Stimulated activated naive CD8-positive, alpha-beta T cell treated with anti-CD3 and anti-CD28 coated beads, Interleukin-15, amount 100 ng/mL, for 72 hours (primary cell): ENCODE measurements around the gene NANOGP8.

Experiments used
- ATAC-seq: fragments of 150-1000 bp; cut with Tn5 transposase; 2 replicates; pipeline ENCODE4 v1.10.0; 2021; ENCODE audit warnings: mild to moderate bottlenecking, moderate library complexity
- DNase-seq, 2 donors: peaks; one replicate each; pipeline ENCODE4 v3.0.0; 2021 to 2022
- H3K27ac Mint-ChIP-seq, 2 donors: one replicate each; pipeline ENCODE4 v1.8.0; 2022; ENCODE audit warnings: mild to moderate bottlenecking in 2 of 2, mixed read lengths in 2 of 2, moderate library complexity in 2 of 2
- H3K27me3 Mint-ChIP-seq: one replicate; pipeline ENCODE4 v1.8.0; 2022; ENCODE audit warnings: mixed read lengths
- H3K4me1 Mint-ChIP-seq: one replicate; pipeline ENCODE4 v1.8.0; 2022; ENCODE audit warnings: mild to moderate bottlenecking, mixed read lengths
- H3K4me3 Mint-ChIP-seq, 2 donors: one replicate each; pipeline ENCODE4 v1.8.0; 2022; ENCODE audit warnings: mild to moderate bottlenecking in 2 of 2, mixed read lengths in 2 of 2, moderate library complexity in 1 of 2
- H3K9me3 Mint-ChIP-seq, 2 donors: one replicate each; pipeline ENCODE4 v1.8.0; 2022; ENCODE audit warnings: mixed read lengths in 2 of 2

The NANOGP8 gene

DNA sequence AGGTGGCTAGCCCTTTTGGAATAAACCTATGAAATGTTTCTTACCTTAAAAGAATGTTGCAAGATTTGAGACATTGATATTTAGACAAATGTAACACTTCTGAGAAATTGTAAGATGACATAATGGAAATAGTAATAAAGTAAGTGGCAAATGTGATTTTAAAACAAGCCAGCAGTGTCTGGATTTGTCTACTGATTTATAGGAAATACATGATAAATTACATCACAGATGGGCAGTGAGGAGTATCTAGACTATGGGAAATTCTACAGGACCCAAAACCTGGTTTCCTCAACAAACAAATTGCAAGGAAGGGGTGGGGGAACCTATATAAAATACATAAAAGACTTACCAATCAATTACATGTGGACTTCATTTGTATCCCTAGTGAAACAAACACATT, 37.1 kb downstream of the NANOGP8 start:
- DNase-seq (no peak), ATAC-seq (no peak)
- Mint-ChIP-seq H3K27me3 (no peaks in the 10 kb centered on the region), H3K4me3 (no peak overlapping the region), H3K27ac (no peak overlapping the region), H3K9me3 (no peaks in the 10 kb centered on the region), H3K4me1 (peaks cover 6% of the 10 kb centered on the region)

DNA sequence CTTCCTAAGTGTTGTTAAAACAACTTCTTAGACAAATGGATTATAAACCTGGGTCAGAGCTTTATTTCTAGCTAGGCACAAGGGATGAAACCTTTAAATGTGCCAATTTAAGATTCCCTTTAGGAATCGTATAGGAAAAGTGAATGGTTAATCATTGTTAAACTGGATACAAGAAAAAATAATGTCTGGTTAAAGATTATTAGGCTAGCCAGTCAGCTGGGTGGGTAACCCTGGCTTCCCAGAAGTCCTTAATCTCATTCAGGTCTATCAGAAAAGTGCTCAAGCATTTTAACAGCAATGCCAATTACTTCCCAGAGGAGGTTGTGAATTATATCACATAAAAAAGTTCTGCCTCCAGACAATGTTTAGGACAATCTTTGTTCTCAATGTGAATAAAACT, 37.6 kb downstream of the NANOGP8 start:
- Mint-ChIP-seq H3K9me3 (no peaks in the 10 kb centered on the region), H3K4me3 (no peak overlapping the region), H3K4me1 (peaks cover 6% of the 10 kb centered on the region), H3K27me3 (no peaks in the 10 kb centered on the region), H3K27ac (no peak overlapping the region)
- DNase-seq (no peak), ATAC-seq (no peak)

- DNase-seq, result no peak
- Mint-ChIP-seq H3K4me3 (no peak overlapping the region), H3K27ac (peak overlapping the region in 1 of 2 donors; percentile 88), H3K27me3 (no peaks in the 10 kb centered on the region), H3K4me1 (peaks cover 6% of the 10 kb centered on the region), H3K9me3 (no peaks in the 10 kb centered on the region)
- ATAC-seq, result no peak
Observed at GRCh38 chr15:35043373-35044095, 41.6 kb downstream of the NANOGP8 start.

DNA sequence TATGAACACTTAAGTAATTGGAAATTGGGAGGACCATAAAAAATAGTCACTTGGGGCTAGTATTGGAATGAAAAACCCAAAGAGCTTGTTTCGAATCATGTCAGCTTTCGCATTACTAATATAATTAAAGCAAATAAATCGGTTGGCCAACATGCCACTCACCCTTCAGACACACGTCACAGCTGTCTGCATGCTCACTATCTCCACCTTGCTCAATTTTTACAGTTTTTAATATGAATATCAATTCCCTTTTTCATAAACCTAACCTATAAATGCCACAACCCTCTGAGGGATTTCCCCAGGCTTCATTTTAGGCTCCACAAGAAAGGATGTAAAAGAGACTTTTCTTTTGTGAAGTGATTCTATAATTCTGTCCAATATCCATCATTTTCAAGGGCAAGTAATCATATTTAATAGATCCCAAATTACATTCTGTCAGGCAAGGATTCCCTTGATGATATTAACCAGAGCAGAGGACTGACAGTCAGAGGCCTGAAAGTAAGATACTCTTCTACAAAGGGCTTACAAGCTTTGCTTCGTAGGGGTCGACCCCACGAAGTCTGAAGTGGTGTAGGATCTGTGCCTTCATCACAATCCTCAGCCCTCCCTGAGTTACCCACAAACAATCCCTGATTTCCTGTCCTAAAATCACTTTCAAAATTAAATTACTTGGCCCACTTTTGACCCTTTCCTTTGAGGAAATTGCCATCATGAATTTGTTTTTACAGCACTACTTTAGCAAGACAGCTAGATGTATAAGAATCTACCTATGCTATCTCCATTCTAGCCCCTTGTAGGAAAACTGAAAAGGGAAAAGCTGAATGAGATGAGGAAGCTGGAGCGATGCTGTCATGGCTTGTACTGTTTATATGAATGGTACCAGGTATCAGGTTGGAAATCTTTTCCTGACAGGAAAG, 44.5 kb downstream of the NANOGP8 start:
- Mint-ChIP-seq H3K4me1 (peaks cover 6% of the 10 kb centered on the region), H3K4me3 (no peak overlapping the region), H3K9me3 (no peaks in the 10 kb centered on the region), H3K27me3 (no peaks in the 10 kb centered on the region), H3K27ac (no peak overlapping the region)
- no peak for DNase-seq
- ATAC-seq, result no peak

DNA sequence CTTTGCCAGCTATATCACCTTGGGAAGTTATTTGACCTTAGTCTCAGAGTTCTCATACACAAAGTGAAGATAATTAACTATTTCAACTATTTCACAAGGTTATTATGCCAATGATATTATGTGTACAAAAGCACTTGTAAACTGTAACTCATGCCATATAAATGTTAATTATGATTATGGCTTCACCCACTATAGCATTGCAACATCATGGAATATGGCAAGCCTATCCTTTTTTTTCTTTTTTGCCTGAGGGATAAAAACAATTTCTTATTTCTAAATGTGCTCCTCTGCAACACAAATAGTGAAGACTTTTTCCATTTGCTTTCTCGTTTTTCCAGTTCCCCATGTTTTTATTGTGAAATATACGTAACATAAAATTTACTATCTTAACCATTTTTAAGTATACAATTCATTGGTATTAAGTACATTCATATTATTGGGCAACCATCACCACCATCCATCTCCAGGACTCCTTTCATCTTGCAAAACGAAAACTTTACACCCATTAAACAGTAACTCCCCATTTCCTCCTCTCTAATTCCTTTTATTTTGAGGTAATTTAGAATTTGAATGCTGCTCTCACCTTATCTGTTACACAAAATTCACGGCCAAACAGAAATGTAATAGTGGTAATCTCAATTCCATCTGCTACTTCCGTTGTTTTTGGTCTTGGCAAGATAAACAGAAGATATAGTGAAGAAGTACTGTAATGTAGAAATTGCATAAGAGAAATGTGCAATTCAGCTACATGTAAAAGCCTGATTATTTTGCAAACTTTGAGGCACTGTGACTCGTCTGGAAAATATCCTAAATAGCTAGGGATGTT, 46.3 kb downstream of the NANOGP8 start:
- no peaks in the 10 kb centered on the region for H3K27me3 Mint-ChIP-seq
- DNase-seq (no peak), ATAC-seq (no peak)
- H3K4me3 Mint-ChIP-seq, result no peak overlapping the region
- no peaks in the 10 kb centered on the region for H3K9me3 Mint-ChIP-seq
- no peak overlapping the region for H3K27ac Mint-ChIP-seq
- peaks cover 6% of the 10 kb centered on the region for H3K4me1 Mint-ChIP-seq
